GM18526 (cell line): ENCODE results near the gene L1TD1.

ENCODE experiments used
- POLR2A ChIP-seq: IDR thresholded peaks from 3 replicates; pipeline ENCODE4 v1.6.1; 2011; ENCODE audit not compliant: insufficient read length; ENCODE audit errors: extremely low read depth

L1TD1 gene

DNA sequence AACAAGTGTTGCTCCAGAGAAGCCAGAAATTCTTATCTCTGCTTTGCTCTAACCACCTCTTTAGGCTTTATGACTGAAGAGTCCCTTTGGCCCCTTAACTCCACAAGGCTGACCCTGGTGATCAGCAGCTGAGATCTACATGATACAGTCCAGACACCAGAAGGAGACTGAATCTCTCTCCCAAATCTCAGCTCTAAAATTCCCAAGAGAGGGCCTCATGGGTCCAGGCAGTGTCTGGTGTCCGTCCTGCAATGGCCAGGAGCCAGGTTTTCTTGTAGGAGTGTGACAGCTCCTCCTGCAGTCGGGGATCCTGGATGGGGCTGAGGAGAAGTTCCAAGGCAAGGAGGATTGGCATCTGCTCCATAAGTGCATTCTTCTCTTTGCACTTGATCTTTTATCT lies 35.3 kb downstream of the L1TD1 start:
- no peak for TF ChIP-seq POLR2A

DNA sequence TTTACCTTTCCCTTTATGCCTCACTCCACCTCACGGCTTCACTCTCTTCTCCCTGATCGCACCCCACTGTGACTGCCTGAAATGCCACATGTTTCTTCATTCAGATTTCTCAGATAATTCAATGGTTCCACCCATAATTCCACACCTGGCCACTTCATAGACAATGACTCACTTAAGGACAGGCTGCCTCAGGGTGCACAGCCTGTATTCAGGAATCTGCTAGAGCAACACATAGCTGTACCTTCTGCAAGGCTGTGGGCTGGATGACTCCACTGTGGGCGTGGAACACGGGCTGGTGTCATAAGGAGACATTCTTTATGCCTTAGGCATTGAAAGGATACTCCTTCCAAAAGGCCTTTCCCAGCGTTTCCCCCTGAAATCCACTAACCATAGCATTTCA lies 36.1 kb downstream of the L1TD1 start:
- no peak for TF ChIP-seq POLR2A

DNA sequence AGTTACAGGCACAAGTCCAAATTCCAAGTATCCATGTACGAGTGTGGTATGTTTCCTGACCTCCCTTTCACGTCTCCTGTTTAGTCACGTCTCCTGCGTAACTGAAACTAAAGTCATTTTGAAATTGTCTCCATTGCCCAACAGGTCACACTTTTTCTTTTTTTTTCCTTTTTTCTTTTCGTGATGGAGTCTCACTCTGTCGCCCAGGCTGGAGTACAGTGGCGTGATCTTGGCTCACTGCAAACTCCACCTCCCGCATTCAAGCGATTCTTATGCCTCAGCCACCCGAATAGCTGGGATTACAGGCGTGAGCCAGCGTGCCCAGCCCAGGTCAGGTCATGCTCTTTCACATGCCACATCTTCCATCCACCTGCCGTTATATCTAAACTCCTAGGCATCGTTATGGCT lies 38.2 kb downstream of the L1TD1 start:
- no peak for TF ChIP-seq POLR2A

DNA sequence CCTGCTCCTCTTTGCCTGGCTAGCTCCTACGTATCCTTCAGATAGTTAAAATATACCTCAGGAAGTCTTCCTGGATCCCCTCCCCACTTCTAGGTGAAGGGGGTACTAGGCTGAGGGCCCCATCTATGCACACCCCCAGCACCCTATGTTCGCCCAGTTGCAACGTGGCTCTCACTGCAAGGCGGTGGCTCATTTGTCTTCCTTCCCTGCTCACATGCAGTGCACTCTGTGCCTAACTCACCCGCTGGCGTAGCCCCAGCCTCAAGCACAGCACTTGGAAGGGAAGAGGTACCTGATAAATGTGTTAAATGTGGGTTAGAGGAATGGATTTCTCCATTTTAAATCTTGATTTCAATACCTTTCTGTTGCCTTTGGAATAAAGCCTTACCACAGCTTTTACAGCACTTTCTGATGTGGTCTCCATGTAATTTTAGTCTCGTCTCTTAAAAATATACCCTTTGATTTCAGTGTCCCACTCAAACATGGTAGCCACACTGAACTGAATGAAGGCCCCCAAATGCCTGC lies 39.3 kb downstream of the L1TD1 start:
- no peak for TF ChIP-seq POLR2A

DNA sequence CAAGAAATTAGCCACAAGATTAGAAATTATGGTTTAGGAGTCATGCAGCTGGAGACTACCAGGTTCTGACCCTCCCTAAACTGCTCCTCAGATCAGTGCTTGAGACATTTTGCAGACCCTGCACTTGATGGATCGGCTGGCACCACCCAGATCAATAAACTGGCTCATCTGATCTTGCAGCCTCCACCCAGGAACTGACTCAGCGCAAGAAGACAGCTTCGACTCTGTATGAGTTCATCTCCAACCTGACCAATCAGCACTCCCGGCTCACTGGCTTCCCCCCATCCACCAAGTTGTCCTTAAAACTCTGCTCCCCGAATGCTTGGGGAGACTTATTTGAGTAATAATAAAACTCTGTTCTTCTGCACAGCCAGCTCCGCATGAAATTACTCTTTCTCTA lies 40.0 kb downstream of the L1TD1 start:
- no peak for TF ChIP-seq POLR2A

DNA sequence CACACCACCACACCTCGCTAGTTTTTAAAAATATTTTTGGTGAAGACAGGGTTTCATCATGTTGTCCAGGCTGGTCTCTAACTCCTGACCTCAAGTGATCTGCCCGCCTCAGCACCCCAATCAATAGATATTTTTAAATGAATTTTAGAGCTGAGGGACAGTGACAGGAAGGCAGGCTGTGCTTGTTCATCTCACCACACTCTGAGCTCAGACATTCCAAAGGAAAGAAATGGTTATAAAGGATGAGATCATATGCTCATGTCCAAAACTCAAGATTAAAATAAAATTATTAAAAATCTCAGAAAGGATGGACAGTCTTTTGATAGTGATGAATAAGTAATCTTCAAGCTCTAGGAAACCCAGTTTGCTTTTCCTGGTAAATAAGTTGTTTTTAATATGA lies 40.9 kb downstream of the L1TD1 start:
- TF ChIP-seq POLR2A = no peak

DNA sequence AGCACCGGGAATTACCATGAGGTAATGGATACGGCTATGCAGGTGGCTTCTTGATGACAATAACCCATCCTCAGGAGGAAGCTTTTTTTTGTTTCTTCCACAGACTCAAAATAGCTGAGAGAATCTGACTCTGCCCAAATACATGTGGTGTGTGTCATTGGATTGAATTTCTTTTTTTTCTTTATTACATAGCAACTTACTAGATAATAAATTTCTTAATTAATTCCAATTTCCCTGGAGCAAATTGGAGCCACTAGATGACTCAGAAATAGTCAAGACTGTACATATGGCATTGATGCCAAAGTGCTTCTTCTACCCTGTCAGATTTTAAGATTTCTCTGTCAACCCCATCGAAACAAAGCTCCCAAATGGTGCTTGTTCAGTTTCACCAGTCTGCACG lies 42.7 kb downstream of the L1TD1 start:
- no peak for TF ChIP-seq POLR2A

DNA sequence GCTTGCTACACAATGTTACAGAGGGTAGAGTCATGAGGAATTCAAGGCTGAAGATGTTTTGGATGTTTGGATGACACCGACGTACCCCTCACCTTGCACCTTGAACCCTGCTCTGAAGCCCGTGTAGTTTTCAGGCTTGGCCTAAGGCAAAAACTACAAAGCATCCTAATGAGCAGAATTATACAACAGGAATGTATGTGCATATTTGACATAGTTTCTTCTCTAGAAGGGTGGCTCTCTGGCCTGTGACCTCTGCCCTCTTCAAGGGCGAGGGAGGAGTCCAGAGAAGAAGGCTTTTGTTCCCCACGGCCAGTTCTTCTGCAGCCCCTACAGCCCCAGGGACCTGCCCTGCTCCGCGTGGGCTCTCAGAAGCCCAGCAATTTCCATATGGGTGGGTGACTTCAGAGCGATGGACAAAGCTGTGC lies 43.3 kb downstream of the L1TD1 start:
- no peak for TF ChIP-seq POLR2A

DNA sequence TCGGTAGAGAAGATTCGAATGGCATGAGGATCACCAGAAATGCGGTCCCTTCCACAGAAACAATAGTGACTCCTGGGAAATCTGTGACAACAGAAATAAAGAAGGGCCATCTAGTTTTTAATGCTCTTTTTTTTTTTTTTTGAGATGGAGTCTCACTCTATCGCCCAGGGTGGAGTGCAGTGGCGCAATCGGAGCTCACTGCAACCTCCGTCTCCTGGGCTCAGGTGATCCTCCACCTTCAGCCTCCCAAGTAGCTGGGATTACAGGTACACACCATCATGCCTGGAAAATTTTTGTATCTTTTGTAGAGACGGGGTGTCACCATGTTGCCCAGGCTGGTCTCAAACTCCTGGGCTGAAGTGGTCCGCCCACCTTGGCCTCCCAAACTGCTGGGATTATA lies 43.9 kb downstream of the L1TD1 start:
- TF ChIP-seq POLR2A = no peak

DNA sequence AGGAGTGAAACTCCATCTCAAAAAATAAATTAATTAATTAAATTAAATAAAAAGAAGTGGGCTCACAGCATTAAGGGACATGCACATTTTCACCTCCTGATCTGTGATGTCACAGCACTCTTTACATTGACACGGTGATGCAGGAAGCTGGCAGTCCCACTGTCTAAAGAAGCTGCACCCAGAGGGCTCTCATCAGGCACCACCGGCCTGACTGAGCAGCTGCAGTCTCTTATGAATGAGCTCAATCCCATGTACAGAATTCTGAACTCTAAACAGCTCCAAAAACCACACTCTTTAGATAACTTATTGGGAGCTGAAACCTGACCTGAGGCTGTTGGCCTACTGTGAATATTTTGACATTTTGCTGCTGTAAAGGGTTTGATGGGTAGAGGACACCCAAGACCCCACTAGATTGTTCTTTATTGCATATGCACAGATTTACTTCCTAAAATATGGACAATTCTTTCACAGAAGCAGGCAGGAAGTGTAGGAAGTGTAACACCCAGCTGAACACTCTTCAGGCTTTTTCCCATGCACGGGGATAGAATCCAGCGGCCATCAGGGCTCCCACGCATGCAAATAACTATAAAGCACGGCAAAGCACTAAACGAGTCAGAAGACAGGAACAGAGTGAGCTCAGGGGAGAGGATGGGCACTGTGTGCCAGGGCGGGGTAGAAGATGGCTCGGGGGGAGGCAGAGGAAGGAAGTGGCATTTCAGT lies 46.2 kb downstream of the L1TD1 start:
- TF ChIP-seq POLR2A = no peak

DNA sequence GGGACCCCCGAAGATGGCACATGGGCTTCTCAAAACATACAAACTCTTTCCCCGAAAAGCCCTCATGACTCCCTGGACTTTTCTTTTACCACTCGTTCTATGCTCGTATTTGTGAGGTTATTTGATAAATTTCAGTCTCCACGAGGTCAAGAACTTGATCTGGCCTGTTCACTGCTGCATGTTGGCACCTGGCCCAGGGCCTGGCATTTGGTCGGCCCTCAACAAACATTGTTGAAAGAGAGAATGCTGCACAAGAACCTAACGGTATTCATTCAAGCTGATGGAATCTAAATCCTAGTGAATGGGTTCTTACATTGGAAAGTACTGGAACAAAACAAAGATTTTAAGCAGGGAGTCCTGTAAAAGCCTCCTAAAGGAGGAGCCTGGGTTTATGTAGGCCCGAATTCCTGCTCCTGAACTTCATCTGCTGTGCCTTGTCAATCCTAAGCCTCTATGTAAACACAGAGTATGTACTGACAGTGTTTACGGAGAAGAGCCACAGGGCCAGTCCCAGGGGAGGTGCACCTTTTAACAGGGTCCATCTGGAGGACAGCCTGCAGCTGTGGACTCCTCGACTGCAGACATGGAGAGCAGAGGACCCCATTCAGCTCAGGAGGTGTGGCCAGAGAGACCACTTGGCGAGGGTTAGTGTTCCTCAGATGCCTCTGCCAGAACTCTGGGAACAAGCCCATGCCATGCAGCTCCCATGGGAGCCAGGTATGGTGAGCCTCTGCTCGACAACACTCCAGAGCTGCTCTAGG lies 46.9 kb downstream of the L1TD1 start:
- TF ChIP-seq POLR2A = no peak

DNA sequence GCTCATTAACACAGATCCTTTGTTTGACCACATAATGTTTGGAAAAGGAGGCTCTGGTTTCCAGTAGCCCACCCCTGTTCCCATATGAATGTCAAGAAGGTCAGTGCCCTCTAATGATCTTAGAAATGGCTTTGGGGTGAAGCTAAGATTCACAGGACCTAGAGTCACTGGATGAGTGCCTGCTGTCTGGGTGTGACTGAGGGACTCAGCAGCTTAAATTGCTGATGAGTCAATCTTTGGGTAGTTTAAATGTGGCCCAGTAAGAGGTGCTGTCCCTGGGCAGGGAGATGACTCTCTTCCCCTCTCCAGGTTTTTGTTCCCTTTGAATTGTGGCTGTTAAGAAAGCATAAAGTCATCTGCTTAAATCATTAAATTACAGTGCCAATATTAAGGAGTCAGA lies 50.6 kb downstream of the L1TD1 start:
- no peak for TF ChIP-seq POLR2A

DNA sequence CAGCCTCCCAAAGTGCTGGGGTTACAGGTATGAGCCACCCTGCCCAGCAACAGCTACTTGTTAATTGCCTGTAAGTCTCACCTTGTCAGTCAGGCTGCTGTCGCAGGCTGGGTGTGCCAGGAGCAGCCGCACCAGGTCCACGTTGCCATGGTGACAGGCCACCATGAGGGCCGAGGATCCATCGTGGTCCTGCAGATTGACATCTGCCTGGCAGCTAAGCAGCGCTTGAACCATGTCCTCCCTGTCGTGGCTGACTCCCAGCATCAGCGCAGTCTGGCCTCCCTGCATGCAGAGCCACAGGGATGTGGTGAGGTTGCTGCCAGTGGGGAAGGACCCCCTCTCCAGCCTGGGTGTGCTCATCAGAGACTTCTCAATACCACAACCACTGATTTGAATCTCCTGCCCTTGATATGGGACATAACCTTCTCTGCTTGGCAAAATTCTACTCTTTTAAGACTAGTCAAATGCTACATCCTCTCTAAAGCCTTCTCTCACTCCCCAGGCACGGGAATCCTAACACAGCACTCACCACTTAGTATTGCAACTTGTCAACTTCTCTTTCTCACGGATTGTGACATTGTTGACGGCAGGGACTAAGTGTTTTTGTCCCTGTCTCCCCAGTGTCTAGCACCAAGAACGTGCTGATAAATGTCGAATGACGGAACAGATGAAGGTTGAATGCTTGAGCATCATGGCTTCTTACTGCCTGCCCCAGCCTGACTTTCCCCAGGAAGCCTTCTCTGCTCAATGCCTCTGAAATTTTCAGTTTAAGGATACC lies 52.9 kb downstream of the L1TD1 start:
- no peak for TF ChIP-seq POLR2A

DNA sequence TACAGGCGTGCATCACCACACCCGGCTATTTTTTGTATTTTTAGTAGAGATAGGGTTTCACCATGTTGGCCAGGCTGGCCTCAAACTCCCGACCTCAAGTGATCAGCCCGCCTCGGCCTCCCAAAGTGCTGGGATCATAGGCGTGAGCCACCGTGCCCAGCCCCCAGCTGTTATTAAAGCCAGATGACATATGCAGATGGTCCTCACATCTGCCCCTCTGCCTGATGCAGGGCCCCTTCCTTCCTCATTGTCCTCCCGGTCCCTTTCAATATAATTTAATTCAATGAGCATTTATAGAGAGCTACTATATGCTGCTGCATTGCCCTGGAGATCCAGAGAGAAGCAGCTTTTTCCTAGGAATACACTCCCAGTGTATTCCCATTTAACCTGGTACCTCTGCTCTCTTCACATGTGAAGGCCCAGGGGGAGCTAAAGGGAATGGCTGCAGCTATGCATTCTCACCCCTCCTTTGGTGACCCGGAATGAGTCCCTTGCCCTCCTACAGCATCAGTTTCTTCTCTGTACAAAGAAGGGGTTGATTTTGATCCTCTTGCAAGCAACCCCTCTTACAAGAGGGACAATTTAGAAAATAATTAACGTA lies 55.6 kb downstream of the L1TD1 start:
- TF ChIP-seq POLR2A = no peak

DNA sequence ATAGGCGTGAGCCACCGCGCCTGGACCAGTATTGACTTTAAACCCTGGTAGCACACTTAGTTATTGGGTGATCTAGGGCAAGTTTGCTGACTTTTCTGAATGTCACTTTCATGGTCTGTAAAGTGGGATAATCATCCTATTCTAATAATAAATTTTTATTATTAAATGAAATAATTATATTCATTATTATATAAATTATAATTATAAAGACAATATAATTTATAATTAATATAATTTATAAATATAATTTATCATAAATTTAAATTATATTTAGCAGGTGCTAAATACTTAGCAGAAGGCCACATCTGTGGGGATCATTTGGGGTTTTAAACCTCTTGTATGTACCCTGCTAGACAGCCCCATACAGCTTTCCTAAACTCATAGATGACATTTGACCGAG lies 64.9 kb downstream of the L1TD1 start:
- TF ChIP-seq POLR2A = no peak
